A549 (cell line): Measurements from ENCODE around the gene MDC1. TPM values are rescaled to one million over a fixed set of nuclear protein-coding genes. Genes with fewer than 3 reads are reported as not detected.

ENCODE experiments used
- ATAC-seq, 2 experiments: fragments of 200-7000 bp in 1 of 2; fragments of >200 bp in 1 of 2; cut with Nextera tagmentation in 1 of 2; cut with Tn5 transposase in 1 of 2; 3 replicates each; pipeline versions ENCODE4 v1.8.0 to v1.9.1; 2018 to 2020; ENCODE audit warnings: mild to moderate bottlenecking in 1 of 2, moderate library complexity in 1 of 2
- CTCF ChIA-PET: fragments of 300-600 bp; sonication (Branson Sonifier 250); formaldehyde crosslinking; extraction: SDS; loops from one replicate; lab custom pipeline; 2021; ENCODE audit warnings: antibody characterized with exemption, inconsistent platforms; lab: Yijun Ruan, JAX
- POLR2A ChIA-PET: fragments of 350-600 bp; formaldehyde crosslinking; extraction: SDS; loops from one replicate; lab custom pipeline; 2021; ENCODE audit warnings: antibody characterized with exemption, inconsistent platforms; lab: Yijun Ruan, JAX
- DNase-seq, 2 experiments: peaks; one replicate each; pipeline versions ENCODE4 v3.0.0 to v3.0.0-alpha.2; 2011 to 2016; ENCODE audit warnings: low read depth in 1 of 2, low spot score in 1 of 2
- FAIRE-seq: peaks from 2 replicates; lab custom pipeline; 2011; peaks lifted over from hg19 to GRCh38; lab: Jason Lieb, UNC
- H3K27ac ChIP-seq, 2 experiments: fragments of >200 bp; sonication (Bioruptor Twin); formaldehyde crosslinking; 3 replicates each; pipeline ENCODE4 v1.5.1; 2016 to 2017
- H3K4me1 ChIP-seq: fragments of >200 bp; sonication (Bioruptor Twin); formaldehyde crosslinking; 3 replicates; pipeline ENCODE4 v1.6.1; 2016
- H3K4me2 ChIP-seq: fragments of >200 bp; sonication (Bioruptor Twin); formaldehyde crosslinking; 3 replicates; pipeline ENCODE4 v1.6.1; 2016
- H3K4me3 ChIP-seq: fragments of >200 bp; sonication (Bioruptor Twin); formaldehyde crosslinking; 3 replicates; pipeline ENCODE4 v1.5.1; 2016
- H3K9me3 ChIP-seq: fragments of >200 bp; sonication (Bioruptor Twin); formaldehyde crosslinking; 3 replicates; pipeline ENCODE4 v1.6.1; 2016
- CBX2 ChIP-seq: fragments of 200-600 bp; sonication (generic); IDR thresholded peaks from 2 replicates; pipeline ENCODE4 v1.6.1; 2016; ENCODE audit warnings: low read depth, mild to moderate bottlenecking, borderline replicate concordance
- CBX8 ChIP-seq: fragments of 200-600 bp; sonication (generic); IDR thresholded peaks from 2 replicates; pipeline ENCODE4 v1.6.1; 2016
- CHD2 ChIP-seq: fragments of 150-350 bp; IDR thresholded peaks from 2 replicates; pipeline ENCODE4 v1.6.1; 2014; ENCODE audit warnings: low read length; ENCODE audit not compliant: partially characterized antibody
- CHD4 ChIP-seq: fragments of 200-600 bp; sonication (generic); IDR thresholded peaks from 2 replicates; pipeline ENCODE4 v1.6.1; 2016; ENCODE audit warnings: antibody characterized with exemption, mild to moderate bottlenecking, borderline replicate concordance
- EHMT2 ChIP-seq: fragments of 200-600 bp; sonication (generic); IDR thresholded peaks from 2 replicates; pipeline ENCODE4 v1.6.1; 2016; ENCODE audit warnings: antibody characterized with exemption, low read depth, mild to moderate bottlenecking, moderate library complexity
- FOSB ChIP-seq: fragments of 250-450 bp; sonication (Bioruptor Pico); IDR thresholded peaks from 2 replicates; pipeline ENCODE4 v1.5.0; 2020; ENCODE audit warnings: mild to moderate bottlenecking, moderate library complexity
- FOSL2 ChIP-seq, 2 experiments: fragments of 450-650 bp in 1 of 2; fragments of >200 bp in 1 of 2; sonication (Bioruptor Twin) in 1 of 2; formaldehyde crosslinking; IDR thresholded peaks; 2 replicates each; pipeline versions ENCODE4 v1.5.0 to v1.6.1; 2016 to 2020; ENCODE audit warnings: mild to moderate bottlenecking in 1 of 2, moderate library complexity in 1 of 2
- FOXS1 ChIP-seq: fragments of 250-450 bp; sonication (Bioruptor Pico); IDR thresholded peaks from 2 replicates; pipeline ENCODE4 v1.5.0; 2020; ENCODE audit warnings: mild to moderate bottlenecking, moderate library complexity
- GATA3 ChIP-seq: IDR thresholded peaks from 2 replicates; pipeline ENCODE4 v1.6.1; 2012; ENCODE audit warnings: borderline replicate concordance
- HDAC2 ChIP-seq: fragments of 200-600 bp; sonication (generic); IDR thresholded peaks from 2 replicates; pipeline ENCODE4 v1.6.1; 2016
- HES2 ChIP-seq: fragments of >200 bp; sonication (Bioruptor Twin); formaldehyde crosslinking; IDR thresholded peaks from 2 replicates; pipeline ENCODE4 v1.6.1; 2016
- HOXB5 ChIP-seq: fragments of 250-450 bp; sonication (Bioruptor Pico); IDR thresholded peaks from 2 replicates; pipeline ENCODE4 v1.5.0; 2020; ENCODE audit warnings: mild to moderate bottlenecking, moderate library complexity
- JUN ChIP-seq, 2 experiments: fragments of >200 bp; sonication (Bioruptor Twin); formaldehyde crosslinking; IDR thresholded peaks; 2 replicates in 1 of 2; 3 replicates in 1 of 2; pipeline ENCODE4 v1.6.1; 2016 to 2017
- MAFK ChIP-seq: fragments of 450-650 bp; IDR thresholded peaks from 2 replicates; pipeline ENCODE4 v1.6.1; 2014; ENCODE audit not compliant: partially characterized antibody
- POLR2A ChIP-seq: IDR thresholded peaks from 2 replicates; pipeline ENCODE4 v1.6.1; 2012; ENCODE audit warnings: mild to moderate bottlenecking, low read length
- RCOR1 ChIP-seq: fragments of 150-350 bp; IDR thresholded peaks from 2 replicates; pipeline ENCODE4 v1.6.1; 2014; ENCODE audit warnings: antibody characterized with exemption, low read length, low read depth
- TFCP2L1 ChIP-seq: fragments of 250-450 bp; sonication (Bioruptor Pico); IDR thresholded peaks from 2 replicates; pipeline ENCODE4 v1.5.0; 2021; ENCODE audit warnings: mild to moderate bottlenecking
- ZC3H11A ChIP-seq: fragments of 450-650 bp; IDR thresholded peaks from 2 replicates; pipeline ENCODE4 v1.6.1; 2014; ENCODE audit warnings: antibody characterized with exemption, mild to moderate bottlenecking
- ZNF302 ChIP-seq: fragments of 250-450 bp; sonication (Bioruptor Pico); IDR thresholded peaks from 2 replicates; pipeline ENCODE4 v1.9.0; 2021; ENCODE audit warnings: inconsistent platforms, mild to moderate bottlenecking, moderate library complexity
- WGBS: methylation state at CpG from one replicate; pipeline ENCODE4 v1.1.6; 2017; ENCODE audit errors: missing lambda C conversion rate; 5-methylcytosine and 5-hydroxymethylcytosine counted together
- polyA plus RNA-seq, 4 experiments: library from polyadenylated mRNA; depleted of rRNA in 3 of 4; stranded (reverse); fragments of >200 nt; fragmentation: RNase III in 1 of 4; extraction: RNeasy Plus Mini Kit Qiagen cat#74134 plus additional on column Dnase treatment in 1 of 4; gene quantifications; 2 replicates in 3 of 4; 3 replicates in 1 of 4; pipeline ENCODE4 v1.2.3, GENCODE V29; 2011 to 2017
- TF ChIP-seq, protein P1 (sequence below): fragments of >200 bp; sonication (Bioruptor Twin); formaldehyde crosslinking; IDR thresholded peaks from 3 replicates; pipeline ENCODE4 v1.5.1; 2016

MDC1 gene
- polyA plus RNA-seq, 2 of the 4 experiments (the other 2 are of a cell fraction), result 8.2 to 16.5 TPM

- Histone ChIP-seq H3K9me3 (no peaks in the 10 kb centered on the region), H3K27ac (peak overlapping the region in 1 of 2 experiments; percentile 99; a peak in 2 of 6 replicates), H3K4me1 (peaks cover 47% of the 10 kb centered on the region), H3K4me2 (peak overlapping the region; percentile 88; the same call in 2 of the 3 replicates), H3K4me3 (no peak overlapping the region)
- TF ChIP-seq HES2 (no peak), ZNF302 (CRISPR knock-in tag) (no peak), JUN (IDR thresholded peaks at IDR 0.05) (no peak), EHMT2 (no peak), TFCP2L1 (no peak), CHD2 (no peak), FOXS1 (CRISPR knock-in tag) (no peak), POLR2A (no peak), FOSL2 (IDR thresholded peaks at IDR 0.05) (no peak), FOSL2 (CRISPR knock-in tag; IDR thresholded peaks at IDR 0.05) (no peak), CHD4 (no peak), CBX2 (no peak), HOXB5 (CRISPR knock-in tag) (no peak), CBX8 (no peak), HDAC2 (no peak), FOSB (CRISPR knock-in tag) (no peak), ZC3H11A (no peak), GATA3 (no peak)
- FAIRE-seq (no peak), ATAC-seq (no peak), DNase-seq (no peak)
- ChIA-PET POLR2A (interaction anchor here (0.5 to 2.2 kb wide), 2 partner anchors 14 to 32 kb away, joined by 6 to 12 read pairs; partner anchors contain the start of gene TUBB), CTCF (interaction anchor here (0.6 to 6.9 kb wide), 6 partner anchors 11 to 158 kb away, joined by 3 to 84 read pairs (median 4); partner anchors contain the start of gene MDC1)
- WGBS, result 84% methylated on average over 10 of the region's 11 CpGs
Measured at GRCh38 chr6:30689022-30689865, 27.8 kb downstream of the MDC1 start.

GRCh38 chr6:30688569-30688968 is 28.5 kb downstream of the MDC1 start:
- no peak for ATAC-seq
- H3K4me1 ChIP-seq, result peaks cover 48% of the 10 kb centered on the region

GRCh38 chr6:30687659-30688431 is 29.2 kb downstream of the MDC1 start:
- 15% methylated on average over 19 of the region's 22 CpGs for WGBS
- DNase-seq, result no peak
- peak overlapping the region; percentile 83 to 99 for H3K27ac ChIP-seq
- H3K9me3 ChIP-seq, result no peaks in the 10 kb centered on the region
- H3K4me1 ChIP-seq, result peaks cover 55% of the 10 kb centered on the region
- TF ChIP-seq RCOR1, result no peak
- TF ChIP-seq, protein P1, sequence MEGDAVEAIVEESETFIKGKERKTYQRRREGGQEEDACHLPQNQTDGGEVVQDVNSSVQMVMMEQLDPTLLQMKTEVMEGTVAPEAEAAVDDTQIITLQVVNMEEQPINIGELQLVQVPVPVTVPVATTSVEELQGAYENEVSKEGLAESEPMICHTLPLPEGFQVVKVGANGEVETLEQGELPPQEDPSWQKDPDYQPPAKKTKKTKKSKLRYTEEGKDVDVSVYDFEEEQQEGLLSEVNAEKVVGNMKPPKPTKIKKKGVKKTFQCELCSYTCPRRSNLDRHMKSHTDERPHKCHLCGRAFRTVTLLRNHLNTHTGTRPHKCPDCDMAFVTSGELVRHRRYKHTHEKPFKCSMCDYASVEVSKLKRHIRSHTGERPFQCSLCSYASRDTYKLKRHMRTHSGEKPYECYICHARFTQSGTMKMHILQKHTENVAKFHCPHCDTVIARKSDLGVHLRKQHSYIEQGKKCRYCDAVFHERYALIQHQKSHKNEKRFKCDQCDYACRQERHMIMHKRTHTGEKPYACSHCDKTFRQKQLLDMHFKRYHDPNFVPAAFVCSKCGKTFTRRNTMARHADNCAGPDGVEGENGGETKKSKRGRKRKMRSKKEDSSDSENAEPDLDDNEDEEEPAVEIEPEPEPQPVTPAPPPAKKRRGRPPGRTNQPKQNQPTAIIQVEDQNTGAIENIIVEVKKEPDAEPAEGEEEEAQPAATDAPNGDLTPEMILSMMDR, result peak; percentile 10; the same call in 1 of the 3 replicates
- POLR2A ChIA-PET, result interaction anchor here (0.6 to 2.2 kb wide), 7 partner anchors 16 to 427 kb away, joined by 3 to 12 read pairs (median 3); partner anchors contain the start of genes MDC1, PSORS1C1 and TUBB
- H3K4me3 ChIP-seq, result peak overlapping the region; percentile 84
- peak; percentile 12 to 26; a peak in 3 of 6 replicates for ATAC-seq
- peak overlapping the region; percentile 79 for H3K4me2 ChIP-seq
- FAIRE-seq, result no peak
- CTCF ChIA-PET, result interaction anchor here (0.6 to 6.9 kb wide), 10 partner anchors 10 to 198 kb away, joined by 3 to 84 read pairs (median 5); partner anchors contain the start of genes DHX16 and MDC1

More at GRCh38 chr6:30688569-30688968, 28.5 kb downstream of the MDC1 start:
- WGBS, result 85% methylated on average over 9 of the region's 9 CpGs
- H3K4me3 ChIP-seq, result no peak overlapping the region
- DNase-seq, result no peak
- TF ChIP-seq MAFK, result no peak
- TF ChIP-seq, all 56 proteins: peak for 0
- Histone ChIP-seq H3K4me2 (peak overlapping the region; percentile 79), H3K27ac (peak overlapping the region; percentile 83 to 99; a peak in 5 of 6 replicates), H3K9me3 (no peaks in the 10 kb centered on the region)
- no peak for FAIRE-seq
- POLR2A ChIA-PET, result interaction anchor here (1.8 to 2.2 kb wide), 2 partner anchors 29 to 33 kb away, joined by 12 read pairs; partner anchors contain the start of genes MDC1 and TUBB
- CTCF ChIA-PET, result interaction anchor here (0.6 to 6.9 kb wide), 9 partner anchors 11 to 197 kb away, joined by 3 to 84 read pairs (median 5); partner anchors contain the start of genes DHX16 and MDC1
